ELR (cell line): ENCODE results near the gene MTFMT.

Source experiments
- DNase-seq: peaks from one replicate; pipeline ENCODE4 v3.0.0-alpha.2; 2015; ENCODE audit warnings: low read depth

The MTFMT gene

GRCh38 chr15:65060641-65061397, 31.4 kb upstream of the MTFMT start:
- no peak for DNase-seq

GRCh38 chr15:65059931-65060596, 30.6 kb upstream of the MTFMT start:
- DNase-seq = no peak

- no peak for DNase-seq
Measured at GRCh38 chr15:65059369-65059750, 29.9 kb upstream of the MTFMT start.

- DNase-seq = no peak
Measured at GRCh38 chr15:65058394-65059368, 29.2 kb upstream of the MTFMT start.

GRCh38 chr15:65057549-65057940, 28.1 kb upstream of the MTFMT start:
- DNase-seq = no peak

- peak; percentile 83 for DNase-seq
Measured at GRCh38 chr15:65056868-65057548, 27.6 kb upstream of the MTFMT start.

- DNase-seq = no peak
Measured at GRCh38 chr15:65056106-65056505, 26.7 kb upstream of the MTFMT start.

GRCh38 chr15:65055201-65055870, 25.9 kb upstream of the MTFMT start:
- DNase-seq = peak; percentile 34

GRCh38 chr15:65054333-65055200, 25.1 kb upstream of the MTFMT start:
- DNase-seq = peak; percentile 72

- DNase-seq = no peak
Measured at GRCh38 chr15:65052956-65053355, 23.5 kb upstream of the MTFMT start.

- no peak for DNase-seq
Measured at GRCh38 chr15:65051266-65051665, 21.8 kb upstream of the MTFMT start.

GRCh38 chr15:65050270-65050669, 20.8 kb upstream of the MTFMT start:
- DNase-seq = peak; percentile 60

- peak; percentile 96 for DNase-seq
Measured at GRCh38 chr15:65049418-65049840, 20.0 kb upstream of the MTFMT start.

- no peak for DNase-seq
Measured at GRCh38 chr15:65048241-65048640, 18.8 kb upstream of the MTFMT start.

- DNase-seq = no peak
Measured at GRCh38 chr15:65044724-65045481, 15.5 kb upstream of the MTFMT start, which contains the start of gene SLC51B. SLC51B (plus strand) TSS chr15:65045387; CDS start chr15:65050005, 4,618 bp downstream.

GRCh38 chr15:65044218-65044617, 14.8 kb upstream of the MTFMT start:
- peak; percentile 86 for DNase-seq

- DNase-seq = no peak
Measured at GRCh38 chr15:65042776-65043327, 13.4 kb upstream of the MTFMT start.

GRCh38 chr15:65041787-65042186, 12.3 kb upstream of the MTFMT start:
- DNase-seq = no peak

- DNase-seq = no peak
Measured at GRCh38 chr15:65040461-65040860, 11.0 kb upstream of the MTFMT start.
